GM21529 (cell line): ENCODE measurements around the gene BROX.
A peak's percentile ranks its signal among the peaks of the same experiment; 100 is the strongest.

ENCODE experiments used
- ATAC-seq: cut with Tn5 transposase; IDR thresholded peaks from one replicate; pipeline ENCODE4 v1.9.1; 2021; ENCODE audit not compliant: unreplicated experiment

The BROX gene

GRCh38 chr1:222777463-222777862, 65.1 kb downstream of the BROX start:
- ATAC-seq = no peak

GRCh38 chr1:222777977-222778376, 65.6 kb downstream of the BROX start:
- ATAC-seq = no peak

GRCh38 chr1:222781251-222781650, 68.9 kb downstream of the BROX start:
- ATAC-seq = peak; percentile 82

DNA sequence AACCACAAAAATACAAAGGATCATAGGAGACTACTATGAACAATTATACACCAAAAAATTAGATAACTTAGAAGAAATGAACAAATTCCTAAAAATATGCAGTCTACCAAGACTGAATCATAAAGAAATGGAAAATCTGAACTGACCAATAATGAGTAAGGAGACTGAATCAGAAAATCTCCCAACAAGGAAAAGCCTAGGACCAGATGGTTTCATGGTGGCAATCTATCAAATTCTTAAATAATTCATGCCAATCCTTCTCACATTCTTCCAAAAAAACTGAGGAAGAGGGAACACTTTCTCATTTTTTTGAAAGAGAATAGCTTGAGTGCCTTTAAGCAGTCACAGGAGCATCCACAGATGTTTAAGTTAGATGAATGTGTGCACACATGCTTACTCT, 70.7 kb downstream of the BROX start:
- ATAC-seq = no peak

- ATAC-seq = no peak
Measured at GRCh38 chr1:222784371-222784770, 72.0 kb downstream of the BROX start.
